Vagina (tissue), 2 donors: ENCODE data around the gene USP6NL.

ENCODE experiments used
- CTCF ChIP-seq, 3 experiments: fragments of 450-650 bp in 2 of 3; fragments of 200-600 bp in 1 of 3; sonication (generic) in 1 of 3; IDR thresholded peaks; one replicate each; pipeline ENCODE4 v1.5.1; 2017 to 2019; ENCODE audit warnings: antibody characterized with exemption in 3 of 3, mild to moderate bottlenecking in 2 of 3, moderate library complexity in 2 of 3
- POLR2A ChIP-seq, 2 donors: fragments of 450-650 bp; IDR thresholded peaks; one replicate each; pipeline ENCODE4 v1.6.1; 2017; ENCODE audit warnings: antibody characterized with exemption in 2 of 2, mild to moderate bottlenecking in 2 of 2, moderate library complexity in 2 of 2

GRCh38 chr10:11603741-11604140 lies 7.7 kb downstream of the USP6NL start:
- TF ChIP-seq POLR2A (IDR thresholded peaks at IDR 0.05), result no peak
- no peak for TF ChIP-seq CTCF (IDR thresholded peaks at IDR 0.05)
